Lower leg skin (tissue), 3 donors: ENCODE data around the gene CABLES1.

Source experiments
- CTCF ChIP-seq, 3 donors: fragments of 450-650 bp; IDR thresholded peaks; one replicate each; pipeline ENCODE4 v1.5.1; 2016; ENCODE audit warnings: antibody characterized with exemption in 3 of 3, mild to moderate bottlenecking in 3 of 3, moderate library complexity in 2 of 3
- POLR2A ChIP-seq, 2 donors: fragments of 450-650 bp; IDR thresholded peaks; one replicate each; pipeline ENCODE4 v1.6.1; 2016 to 2017; ENCODE audit warnings: antibody characterized with exemption in 2 of 2, mild to moderate bottlenecking in 1 of 2, moderate library complexity in 1 of 2

GRCh38 chr18:23159344-23159743 is 24.1 kb downstream of the CABLES1 start:
- TF ChIP-seq CTCF (IDR thresholded peaks at IDR 0.05), result no peak
- TF ChIP-seq POLR2A (IDR thresholded peaks at IDR 0.05), result no peak
